Measurements from ENCODE around the gene SOX2. TPM values are rescaled to one million over a fixed set of nuclear protein-coding genes. Genes with fewer than 3 reads are reported as not detected.

Gene SOX2
- total and polyA plus RNA-seq, 2 donors (not counting 1 experiment from before 2014, with no cell fraction given): not detected

- Mint-ChIP-seq H3K4me1 (peaks cover 14% of the 10 kb centered on the region), H3K27ac (no peak overlapping the region), H3K27me3 (peaks cover 38% of the 10 kb centered on the region), H3K9me3 (ENCODE audit: insufficient read depth) (no peaks in the 10 kb centered on the region), H3K4me3 (no peak overlapping the region)
- no peak for ATAC-seq (ENCODE audit: low read depth)
- no peaks in the 10 kb centered on the region for H3K79me2 ChIP-seq (ENCODE audit: control insufficient read depth, insufficient read depth, low read length)
- peaks cover 4 to 13% of the 10 kb centered on the region in 2 donors for H3K4me1 ChIP-seq (ENCODE audit: control insufficient read depth in 2 of 2, insufficient read depth in 2 of 2, low read length in 2 of 2)
- no peak for DNase-seq
- no peak for TF ChIP-seq CTCF (IDR thresholded peaks at IDR 0.05)
- ChIA-PET POLR2A (no interaction called here), CTCF (no interaction called here)
- H4K20me1 ChIP-seq (ENCODE audit: control insufficient read depth, insufficient read depth, low read length, poor library complexity, severe bottlenecking): no peaks in the 10 kb centered on the region
- WGBS (ENCODE audit: insufficient coverage): no CpG with 5 or more reads among the region's 2 CpGs
- H2AFZ ChIP-seq (ENCODE audit: insufficient read depth, low read depth, low read length, poor library complexity, severe bottlenecking): no peak overlapping the region
- no peaks in the 10 kb centered on the region for H3K36me3 ChIP-seq (replicated peaks in 1 of 2; ENCODE audit: control extremely low read depth in 1 of 2, control insufficient read depth in 1 of 2, extremely low read depth in 1 of 2, insufficient read depth in 2 of 2, low read length in 1 of 2)
- no peak overlapping the region for H3K4me3 ChIP-seq (ENCODE audit: control extremely low read depth in 1 of 5, extremely low read depth in 1 of 5, insufficient read depth in 1 of 5, low read depth in 2 of 5, low read length in 4 of 5)
- no peak overlapping the region for H3K9ac ChIP-seq (ENCODE audit: low read length)
- H3K4me2 ChIP-seq (replicated peaks; ENCODE audit: low read depth, low read length, poor library complexity, severe bottlenecking): no peak overlapping the region
- peaks cover 0 to 10% (median 1%) of the 10 kb centered on the region in 3 donors for H3K9me3 ChIP-seq (ENCODE audit: control extremely low read depth in 1 of 3, control insufficient read depth in 2 of 3, insufficient read depth in 1 of 3, low read length in 2 of 3)
- intact Hi-C loops (cut with micrococcal nuclease): loop anchor here (5.0 kb wide), 1 partner anchor 35 kb away; no protein-coding TSS in a partner anchor
- H3K27me3 ChIP-seq (replicated peaks in 1 of 4; ENCODE audit: control extremely low read depth in 1 of 4, control insufficient read depth in 3 of 4, insufficient read depth in 4 of 4, low read length in 3 of 4): peaks cover 0 to 24% (median 16%) of the 10 kb centered on the region in 4 experiments
- no peak overlapping the region for H3K27ac ChIP-seq (ENCODE audit: low read length in 2 of 2)
Observed at GRCh38 chr3:181691901-181692300, 19.8 kb upstream of the SOX2 start.

DNA sequence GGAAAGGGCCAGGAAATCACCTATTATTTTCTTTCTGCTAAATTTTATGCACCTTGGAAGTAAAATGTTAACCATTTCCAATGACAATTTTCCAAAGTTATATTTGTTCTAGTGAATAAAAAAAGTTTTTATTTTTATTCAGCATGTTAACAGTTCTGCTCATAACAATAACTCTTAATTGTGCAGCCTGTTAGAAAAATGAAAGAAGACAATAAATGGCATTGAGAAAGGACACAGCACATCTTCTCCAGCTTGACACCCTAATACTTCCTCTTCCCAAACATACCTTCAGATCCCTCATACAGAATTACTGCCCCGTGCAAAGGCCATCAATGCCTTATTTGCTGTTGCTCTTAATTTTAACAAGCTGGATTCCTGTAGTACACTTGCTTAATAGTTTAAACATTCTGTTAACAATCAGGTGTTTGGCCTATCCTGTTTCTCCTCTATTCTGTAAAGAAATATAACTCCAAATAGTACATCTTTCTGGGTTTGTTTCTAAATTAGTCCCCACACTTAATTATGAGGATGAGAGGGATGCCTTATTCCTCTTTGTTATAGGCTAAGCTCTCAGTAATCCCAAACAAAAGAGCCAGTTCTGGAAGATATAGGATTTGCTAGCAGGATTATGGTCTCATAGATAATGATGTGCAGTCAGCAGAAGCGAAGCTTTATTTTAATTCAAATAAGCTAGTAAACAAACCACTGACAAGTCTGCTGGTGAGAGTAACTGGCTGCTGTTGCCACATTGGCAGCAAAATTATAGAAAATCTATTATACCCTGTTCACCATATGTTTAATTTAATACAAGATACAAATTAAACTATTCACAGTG, 19.2 kb upstream of the SOX2 start:
- Histone ChIP-seq H3K9me3 (ENCODE audit: control extremely low read depth in 1 of 3, control insufficient read depth in 2 of 3, insufficient read depth in 1 of 3, low read length in 2 of 3) (peaks cover 0 to 10% (median 1%) of the 10 kb centered on the region in 3 donors), H3K27ac (ENCODE audit: low read length in 2 of 2) (no peak overlapping the region), H3K36me3 (replicated peaks in 1 of 2; ENCODE audit: control extremely low read depth in 1 of 2, control insufficient read depth in 1 of 2, extremely low read depth in 1 of 2, insufficient read depth in 2 of 2, low read length in 1 of 2) (no peaks in the 10 kb centered on the region), H3K4me1 (ENCODE audit: control insufficient read depth in 2 of 2, insufficient read depth in 2 of 2, low read length in 2 of 2) (peaks cover 4 to 13% of the 10 kb centered on the region in 2 donors), H3K79me2 (ENCODE audit: control insufficient read depth, insufficient read depth, low read length) (no peaks in the 10 kb centered on the region), H3K4me2 (replicated peaks; ENCODE audit: low read depth, low read length, poor library complexity, severe bottlenecking) (no peak overlapping the region), H3K4me3 (ENCODE audit: control extremely low read depth in 1 of 5, extremely low read depth in 1 of 5, insufficient read depth in 1 of 5, low read depth in 2 of 5, low read length in 4 of 5) (no peak overlapping the region), H3K9ac (ENCODE audit: low read length) (no peak overlapping the region), H4K20me1 (ENCODE audit: control insufficient read depth, insufficient read depth, low read length, poor library complexity, severe bottlenecking) (no peaks in the 10 kb centered on the region), H3K27me3 (replicated peaks in 1 of 4; ENCODE audit: control extremely low read depth in 1 of 4, control insufficient read depth in 3 of 4, insufficient read depth in 4 of 4, low read length in 3 of 4) (peaks cover 0 to 28% (median 21%) of the 10 kb centered on the region in 4 experiments), H2AFZ (ENCODE audit: insufficient read depth, low read depth, low read length, poor library complexity, severe bottlenecking) (no peak overlapping the region)
- ChIA-PET CTCF (interaction anchor here (0.6 kb wide), 1 partner anchor 8 kb away, joined by 3 read pairs; no protein-coding TSS in a partner anchor), POLR2A (no interaction called here)
- Mint-ChIP-seq H3K9me3 (ENCODE audit: insufficient read depth) (no peaks in the 10 kb centered on the region), H3K27ac (no peak overlapping the region), H3K4me3 (no peak overlapping the region), H3K27me3 (peaks cover 44% of the 10 kb centered on the region), H3K4me1 (peaks cover 16% of the 10 kb centered on the region)
- no peak for DNase-seq
- WGBS (ENCODE audit: insufficient coverage): no CpG with 5 or more reads among the region's 2 CpGs
- no peak for ATAC-seq (ENCODE audit: low read depth)
- intact Hi-C loops (cut with micrococcal nuclease): loop anchor here (5.0 kb wide), 1 partner anchor 35 kb away; no protein-coding TSS in a partner anchor
- TF ChIP-seq CTCF (IDR thresholded peaks at IDR 0.05): no peak
- no peak for TF ChIP-seq EZH2 (IDR thresholded peaks at IDR 0.05; ENCODE audit: borderline replicate concordance, insufficient read depth, low read depth, low read length, poor library complexity, severe bottlenecking)

Data from B cell (primary cell).